22Rv1 (cell line): ENCODE data around the gene CORO2B.

Experiments
- CTCF ChIP-seq: fragments of 450-650 bp; IDR thresholded peaks from 2 replicates; pipeline ENCODE4 v1.5.1; 2017; ENCODE audit warnings: mild to moderate bottlenecking
- ZFX ChIP-seq: fragments of 450-650 bp; IDR thresholded peaks from 2 replicates; pipeline ENCODE4 v1.6.1; 2017; ENCODE audit warnings: antibody characterized with exemption, borderline replicate concordance

DNA sequence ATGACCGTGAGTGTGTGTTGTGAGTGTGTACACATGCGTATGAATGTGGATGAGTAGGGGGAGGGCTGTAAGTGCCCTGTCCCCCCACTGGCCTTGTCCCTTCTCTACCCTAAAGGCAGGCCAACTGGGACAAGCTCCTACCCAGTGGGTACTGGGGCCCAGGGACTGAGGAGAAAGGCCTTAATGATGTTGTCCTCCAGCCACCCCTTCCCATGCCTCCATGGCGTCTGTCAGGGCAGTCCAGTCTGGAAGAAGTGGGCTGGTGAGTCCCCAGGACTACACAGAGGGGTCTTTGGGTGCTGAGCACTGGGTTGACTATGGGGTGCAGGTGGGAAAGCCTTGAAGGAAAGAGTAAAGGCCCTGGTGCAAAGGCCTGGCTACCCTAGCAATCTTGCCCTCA lies 16.9 kb upstream of the CORO2B start:
- TF ChIP-seq CTCF, result no peak
- TF ChIP-seq ZFX, result no peak
